ENCODE results near the gene RASA1.

- no peak for TF ChIP-seq CTCF (conservative IDR thresholded peaks at IDR 0.05)
- no peak for TF ChIP-seq ZFX (IDR thresholded peaks at IDR 0.05)
These were observed 35.6 kb downstream of the RASA1 start for GRCh38 chr5:87303324-87303723.

Measured in C4-2B (cell line).